Measurements from ENCODE around the gene CHST12. TPM values are rescaled to one million over a fixed set of nuclear protein-coding genes. Genes with fewer than 3 reads are reported as not detected.

Gene CHST12
- total and polyA plus RNA-seq, 2 of the 4 experiments (the other 2 are of a cell fraction), result 3.8 to 27.0 TPM

DNA sequence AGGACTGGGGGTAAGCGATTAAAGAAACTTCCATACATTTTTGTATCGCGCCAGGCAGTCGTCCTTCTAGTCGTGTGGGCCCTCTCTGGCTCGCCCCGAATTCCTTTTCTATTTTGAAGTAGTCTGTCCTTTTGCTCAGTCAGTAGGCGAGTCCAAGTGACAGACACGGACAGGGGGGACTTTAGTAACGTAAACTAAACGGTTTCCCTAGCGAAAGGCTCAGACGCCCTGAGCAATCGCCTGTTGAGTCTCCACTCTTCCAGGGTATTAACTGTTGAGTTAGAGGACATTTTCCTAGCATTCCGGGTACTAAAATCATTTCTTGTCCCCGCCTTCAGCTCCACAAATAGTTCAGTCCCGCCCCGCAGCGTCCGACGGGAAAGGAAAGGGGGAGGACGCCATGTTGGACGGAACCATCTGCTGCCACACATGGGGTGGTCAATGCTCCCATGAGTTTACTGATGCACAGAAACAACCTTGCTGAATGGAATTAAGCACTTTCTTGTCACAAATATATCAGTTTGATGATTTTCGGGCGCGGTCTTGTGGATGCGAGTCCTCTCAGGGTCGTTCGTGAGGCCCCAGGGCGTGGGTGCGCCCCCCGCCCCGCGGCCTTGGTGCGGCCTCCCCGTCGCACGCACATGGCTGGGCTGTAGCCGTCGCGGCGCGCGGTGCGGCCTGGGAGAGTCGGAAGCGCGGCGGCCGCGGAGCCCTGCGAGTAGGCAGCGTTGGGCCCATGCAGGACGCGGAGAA, 49.0 kb upstream of the CHST12 start, which contains the start of gene EIF3B:
Gene EIF3B (plus strand): TSS at position 642 of the 753 bp plus-strand sequence. CDS start 95 bp downstream, at position 737.
- intact Hi-C loops (cut with micrococcal nuclease) (no loop called here), in situ Hi-C loops (cut with MboI; ENCODE audit: low sequenced_read_pairs) (no loop called here), dilution Hi-C loops (cut with HindIII; ENCODE audit: low sequenced_read_pairs, unreplicated experiment) (no loop called here)
- Histone ChIP-seq H3K9me3 (ENCODE audit: control insufficient read depth, insufficient read depth, low read length) (no peaks in the 10 kb centered on the region), H2BK15ac (ENCODE audit: low read depth, low read length) (peak within 1 kb of the TSS; percentile 97), H3K9ac (ENCODE audit: low read depth, low read length) (peak within 1 kb of the TSS; percentile 99), H3K14ac (replicated peaks; ENCODE audit: low read depth, low read length) (peak within 1 kb of the TSS; percentile 99), H4K5ac (ENCODE audit: low read depth, low read length) (peak within 1 kb of the TSS; percentile 96), H3K27ac (ENCODE audit: insufficient read depth, low read length) (peak within 1 kb of the TSS; percentile 96), H2BK5ac (ENCODE audit: low read depth, low read length, poor library complexity, severe bottlenecking) (peak within 1 kb of the TSS; percentile 97), H4K91ac (ENCODE audit: insufficient read depth, low read depth, low read length) (peak within 1 kb of the TSS; percentile 99), H3K56ac (ENCODE audit: extremely low read depth, insufficient read depth, low read length) (peak within 1 kb of the TSS; percentile 100), H2AK9ac (replicated peaks; ENCODE audit: low read depth, low read length, poor library complexity) (peak within 1 kb of the TSS; percentile 99), H4K8ac (ENCODE audit: low read depth in 2 of 2, low read length in 2 of 2) (peak within 1 kb of the TSS; percentile 87 to 99), H3K23ac (ENCODE audit: low read depth, low read length) (peak within 1 kb of the TSS; percentile 100), H2BK120ac (ENCODE audit: low read depth, low read length) (peak within 1 kb of the TSS; percentile 100), H2BK20ac (ENCODE audit: low read depth, low read length) (peak within 1 kb of the TSS; percentile 100), H2AFZ (replicated peaks; ENCODE audit: low read length, poor library complexity) (peak within 1 kb of the TSS; percentile 95), H3K4me1 (ENCODE audit: control insufficient read depth, insufficient read depth, low read length) (peaks cover 3% of the 10 kb centered on the region), H4K20me1 (ENCODE audit: insufficient read depth, low read length) (peaks cover 46% of the 10 kb centered on the region), H3K27me3 (ENCODE audit: control insufficient read depth, insufficient read depth, low read length) (no peaks in the 10 kb centered on the region), H3K9me1 (ENCODE audit: insufficient read depth, low read length) (peaks cover 12% of the 10 kb centered on the region), H3K79me1 (ENCODE audit: low read depth in 1 of 2, low read length in 2 of 2) (peaks cover 2 to 40% of the 10 kb centered on the region in 2 experiments; a peak in 3 of 4 replicates), H2AK5ac (ENCODE audit: low read depth, low read length) (peak within 1 kb of the TSS; percentile 76), H3K4me2 (ENCODE audit: low read depth, low read length) (peak within 1 kb of the TSS; percentile 91), H3K36me3 (ENCODE audit: control insufficient read depth, insufficient read depth, low read length) (peaks cover 9% of the 10 kb centered on the region), H3K18ac (ENCODE audit: low read depth, low read length) (peak within 1 kb of the TSS; percentile 98), H3K4ac (ENCODE audit: low read depth, low read length) (peak within 1 kb of the TSS; percentile 99), H3K4me3 (ENCODE audit: insufficient read depth, low read depth, low read length) (peak within 1 kb of the TSS; percentile 55)
- ATAC-seq (ENCODE audit: low read depth), result peak; percentile 85
- CTCF ChIA-PET, result no interaction called here
- no TSS peak for BruUV-seq (replicated peaks)
- peak; percentile 94 for DNase-seq
- 0% methylated on average over 19 of the region's 55 CpGs; no CpG with 5 or more reads in 1 of the 2 experiments for WGBS, 2 experiments (ENCODE audit: extremely low coverage in 2 of 2, insufficient read length in 1 of 2)
- POLR2A ChIA-PET (ENCODE audit: unreplicated experiment), result interaction anchor here (0.6 kb wide), 2 partner anchors 17 to 80 kb away, joined by 3 read pairs; no protein-coding TSS in a partner anchor
- TF ChIP-seq MXI1 (IDR thresholded peaks at IDR 0.05; ENCODE audit: borderline replicate concordance, low read depth, low read length) (peak; percentile 93; the same call in 1 of the 2 replicates), SMC3 (IDR thresholded peaks at IDR 0.05; ENCODE audit: low read depth, low read length) (no peak), POLR2A (IDR thresholded peaks at IDR 0.05; ENCODE audit: low read depth, low read length) (peak; percentile 95), CHD1 (IDR thresholded peaks at IDR 0.05; ENCODE audit: low read depth, low read length) (peak; percentile 99; the same call in 1 of the 2 replicates), NFE2L2 (IDR thresholded peaks at IDR 0.05; ENCODE audit: low read depth, low read length) (no peak), FOS (IDR thresholded peaks at IDR 0.05; ENCODE audit: low read depth, low read length) (no peak), MAZ (IDR thresholded peaks at IDR 0.05; ENCODE audit: borderline replicate concordance, low read depth, low read length) (peak; percentile 51; the same call in 1 of the 2 replicates), BHLHE40 (IDR thresholded peaks at IDR 0.05; ENCODE audit: low read depth, low read length) (peak; percentile 96), USF2 (IDR thresholded peaks at IDR 0.05; ENCODE audit: low read depth, low read length) (0 out of 2 replicates have a peak, but pooled peaks have one; percentile 18), RFX5 (IDR thresholded peaks at IDR 0.05; ENCODE audit: low read depth, low read length) (no peak), MAFK (IDR thresholded peaks at IDR 0.05; ENCODE audit: low read depth, low read length) (no peak), RCOR1 (IDR thresholded peaks at IDR 0.05; ENCODE audit: insufficient replicate concordance, low read length) (no peak)
- TF ChIP-seq, protein P1, sequence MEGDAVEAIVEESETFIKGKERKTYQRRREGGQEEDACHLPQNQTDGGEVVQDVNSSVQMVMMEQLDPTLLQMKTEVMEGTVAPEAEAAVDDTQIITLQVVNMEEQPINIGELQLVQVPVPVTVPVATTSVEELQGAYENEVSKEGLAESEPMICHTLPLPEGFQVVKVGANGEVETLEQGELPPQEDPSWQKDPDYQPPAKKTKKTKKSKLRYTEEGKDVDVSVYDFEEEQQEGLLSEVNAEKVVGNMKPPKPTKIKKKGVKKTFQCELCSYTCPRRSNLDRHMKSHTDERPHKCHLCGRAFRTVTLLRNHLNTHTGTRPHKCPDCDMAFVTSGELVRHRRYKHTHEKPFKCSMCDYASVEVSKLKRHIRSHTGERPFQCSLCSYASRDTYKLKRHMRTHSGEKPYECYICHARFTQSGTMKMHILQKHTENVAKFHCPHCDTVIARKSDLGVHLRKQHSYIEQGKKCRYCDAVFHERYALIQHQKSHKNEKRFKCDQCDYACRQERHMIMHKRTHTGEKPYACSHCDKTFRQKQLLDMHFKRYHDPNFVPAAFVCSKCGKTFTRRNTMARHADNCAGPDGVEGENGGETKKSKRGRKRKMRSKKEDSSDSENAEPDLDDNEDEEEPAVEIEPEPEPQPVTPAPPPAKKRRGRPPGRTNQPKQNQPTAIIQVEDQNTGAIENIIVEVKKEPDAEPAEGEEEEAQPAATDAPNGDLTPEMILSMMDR (conservative IDR thresholded peaks at IDR 0.05; ENCODE audit: low read depth, low read length), result no peak
- TF ChIP-seq, protein P2, sequence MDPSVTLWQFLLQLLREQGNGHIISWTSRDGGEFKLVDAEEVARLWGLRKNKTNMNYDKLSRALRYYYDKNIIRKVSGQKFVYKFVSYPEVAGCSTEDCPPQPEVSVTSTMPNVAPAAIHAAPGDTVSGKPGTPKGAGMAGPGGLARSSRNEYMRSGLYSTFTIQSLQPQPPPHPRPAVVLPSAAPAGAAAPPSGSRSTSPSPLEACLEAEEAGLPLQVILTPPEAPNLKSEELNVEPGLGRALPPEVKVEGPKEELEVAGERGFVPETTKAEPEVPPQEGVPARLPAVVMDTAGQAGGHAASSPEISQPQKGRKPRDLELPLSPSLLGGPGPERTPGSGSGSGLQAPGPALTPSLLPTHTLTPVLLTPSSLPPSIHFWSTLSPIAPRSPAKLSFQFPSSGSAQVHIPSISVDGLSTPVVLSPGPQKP (IDR thresholded peaks at IDR 0.05; ENCODE audit: borderline replicate concordance, low read depth, low read length), result no peak

Measured in IMR-90 (cell line).